ENCODE measurements around the gene RGS19.
"Not testable (repeated sequence)": the region's sequence is repeated elsewhere in the genome, so short reads cannot be mapped to it uniquely, and the experiment has no call there.

RGS19 gene

GRCh38 chr20:64099086-64099786 is 19.9 kb upstream of the RGS19 start:
- no peak for TF ChIP-seq TAF1 (IDR thresholded peaks at IDR 0.05; ENCODE audit: borderline replicate concordance, low read depth, low read length)
- no peak for TF ChIP-seq POLR2AphosphoS5 (IDR thresholded peaks at IDR 0.05; ENCODE audit: low read depth, low read length)
- no peak for TF ChIP-seq POLR2A (IDR thresholded peaks at IDR 0.05; ENCODE audit: low read depth, low read length)
- FAIRE-seq, result no peak
- no peak for DNase-seq (ENCODE audit: insufficient read length)

- TF ChIP-seq TAF1 (IDR thresholded peaks at IDR 0.05; ENCODE audit: borderline replicate concordance, low read depth, low read length) (no peak), POLR2A (IDR thresholded peaks at IDR 0.05; ENCODE audit: low read depth, low read length) (no peak), POLR2AphosphoS5 (IDR thresholded peaks at IDR 0.05; ENCODE audit: low read depth, low read length) (no peak)
- FAIRE-seq, result no peak
- DNase-seq (ENCODE audit: insufficient read length), result no peak
These were observed 19.2 kb upstream of the RGS19 start for GRCh38 chr20:64098471-64099013.

- peak; percentile 44 for FAIRE-seq
- no peak for TF ChIP-seq POLR2AphosphoS5 (IDR thresholded peaks at IDR 0.05; ENCODE audit: low read depth, low read length)
- TF ChIP-seq POLR2A (IDR thresholded peaks at IDR 0.05; ENCODE audit: low read depth, low read length), result no peak
- no peak for TF ChIP-seq TAF1 (IDR thresholded peaks at IDR 0.05; ENCODE audit: borderline replicate concordance, low read depth, low read length)
These were observed 17.2 kb upstream of the RGS19 start for GRCh38 chr20:64096535-64096934.

GRCh38 chr20:64095927-64096326 is 16.6 kb upstream of the RGS19 start:
- DNase-seq (ENCODE audit: insufficient read length) (no peak), FAIRE-seq (no peak)
- no peak for TF ChIP-seq POLR2A (IDR thresholded peaks at IDR 0.05; ENCODE audit: low read depth, low read length)

More at GRCh38 chr20:64096535-64096934, 17.2 kb upstream of the RGS19 start:
- no peak for DNase-seq (ENCODE audit: insufficient read length)

GRCh38 chr20:64095455-64095854 is 16.1 kb upstream of the RGS19 start:
- DNase-seq (ENCODE audit: insufficient read length) (no peak), FAIRE-seq (no peak)
- TF ChIP-seq POLR2A (IDR thresholded peaks at IDR 0.05; ENCODE audit: low read depth, low read length), result no peak
- TF ChIP-seq POLR2AphosphoS5 (IDR thresholded peaks at IDR 0.05; ENCODE audit: low read depth, low read length), result no peak
- no peak for TF ChIP-seq TAF1 (IDR thresholded peaks at IDR 0.05; ENCODE audit: borderline replicate concordance, low read depth, low read length)

GRCh38 chr20:64093013-64093503 is 13.7 kb upstream of the RGS19 start:
- TF ChIP-seq POLR2A (IDR thresholded peaks at IDR 0.05; ENCODE audit: low read depth, low read length) (no peak), POLR2AphosphoS5 (IDR thresholded peaks at IDR 0.05; ENCODE audit: low read depth, low read length) (no peak), TAF1 (IDR thresholded peaks at IDR 0.05; ENCODE audit: borderline replicate concordance, low read depth, low read length) (no peak)
- DNase-seq (ENCODE audit: insufficient read length) (no peak), FAIRE-seq (no peak)

- DNase-seq (ENCODE audit: insufficient read length) (no peak), FAIRE-seq (no peak)
- TF ChIP-seq POLR2A (IDR thresholded peaks at IDR 0.05; ENCODE audit: low read depth, low read length) (no peak), TAF1 (IDR thresholded peaks at IDR 0.05; ENCODE audit: borderline replicate concordance, low read depth, low read length) (no peak), POLR2AphosphoS5 (IDR thresholded peaks at IDR 0.05; ENCODE audit: low read depth, low read length) (no peak)
These were observed 13.1 kb upstream of the RGS19 start for GRCh38 chr20:64092258-64093012.

- TF ChIP-seq POLR2AphosphoS5 (IDR thresholded peaks at IDR 0.05; ENCODE audit: low read depth, low read length) (no peak), TAF1 (IDR thresholded peaks at IDR 0.05; ENCODE audit: borderline replicate concordance, low read depth, low read length) (no peak), POLR2A (IDR thresholded peaks at IDR 0.05; ENCODE audit: low read depth, low read length) (no peak)
- FAIRE-seq (no peak), DNase-seq (ENCODE audit: insufficient read length) (no peak)
These were observed 12.5 kb upstream of the RGS19 start for GRCh38 chr20:64091770-64092169.

GRCh38 chr20:64091340-64091739 is 12.0 kb upstream of the RGS19 start:
- FAIRE-seq (no peak), DNase-seq (ENCODE audit: insufficient read length) (no peak)
- TF ChIP-seq TAF1 (IDR thresholded peaks at IDR 0.05; ENCODE audit: borderline replicate concordance, low read depth, low read length), result no peak
- TF ChIP-seq POLR2A (IDR thresholded peaks at IDR 0.05; ENCODE audit: low read depth, low read length), result no peak
- TF ChIP-seq POLR2AphosphoS5 (IDR thresholded peaks at IDR 0.05; ENCODE audit: low read depth, low read length), result no peak

- FAIRE-seq, result no peak
These were observed 10.8 kb upstream of the RGS19 start for GRCh38 chr20:64090165-64090564.

GRCh38 chr20:64088586-64088985 is 9.3 kb upstream of the RGS19 start:
- not testable (repeated sequence) for DNase-seq (ENCODE audit: insufficient read length)
- peak; percentile 83 for FAIRE-seq

More at GRCh38 chr20:64090165-64090564, 10.8 kb upstream of the RGS19 start:
- no peak for DNase-seq (ENCODE audit: insufficient read length)
- TF ChIP-seq POLR2A (IDR thresholded peaks at IDR 0.05; ENCODE audit: low read depth, low read length), result no peak

GRCh38 chr20:64087226-64087825 is 8.0 kb upstream of the RGS19 start:
- not testable (repeated sequence) for DNase-seq (ENCODE audit: insufficient read length)

More at GRCh38 chr20:64087226-64087825, 8.0 kb upstream of the RGS19 start:
- FAIRE-seq, result not testable (repeated sequence)
